Thymus (tissue), 11 donors: Measurements from ENCODE around the gene HDAC6. TPM values are rescaled to one million over a fixed set of nuclear protein-coding genes. Genes with fewer than 3 reads are reported as not detected.

Source experiments
- DNase-seq, 9 donors: peaks; one replicate each; pipeline ENCODE4 v3.0.0-alpha.2; 2013; ENCODE audit warnings: low spot score in 9 of 9, low read depth in 6 of 9, missing footprints in 1 of 9
- H3K27ac ChIP-seq, 2 donors: one replicate each; pipeline ENCODE4 v1.5.1; 2013; ENCODE audit warnings: control low read depth in 1 of 2, low read depth in 1 of 2, low read length in 1 of 2, mild to moderate bottlenecking in 1 of 2, moderate library complexity in 1 of 2
- H3K27me3 ChIP-seq, 2 donors: one replicate each; pipeline ENCODE4 v1.5.1; 2013; ENCODE audit warnings: low read length in 1 of 2; ENCODE audit not compliant: control insufficient read depth in 2 of 2, insufficient read depth in 1 of 2
- H3K36me3 ChIP-seq, 2 donors: one replicate each; pipeline ENCODE4 v1.5.1; 2013; ENCODE audit warnings: low read length in 1 of 2, mild to moderate bottlenecking in 1 of 2, moderate library complexity in 1 of 2; ENCODE audit not compliant: control insufficient read depth in 2 of 2, insufficient read depth in 2 of 2
- H3K4me1 ChIP-seq, 2 donors: one replicate each; pipeline ENCODE4 v1.5.1; 2013; ENCODE audit warnings: low read length in 2 of 2; ENCODE audit not compliant: control insufficient read depth in 2 of 2, insufficient read depth in 2 of 2
- H3K4me3 ChIP-seq, 2 donors: one replicate each; pipeline ENCODE4 v1.5.1; 2013; ENCODE audit warnings: low read length in 2 of 2, control low read depth in 1 of 2, mild to moderate bottlenecking in 1 of 2
- H3K9me3 ChIP-seq, 2 donors: one replicate each; pipeline ENCODE4 v1.5.1; 2013; ENCODE audit warnings: low read length in 1 of 2, mild to moderate bottlenecking in 1 of 2; ENCODE audit not compliant: control insufficient read depth in 2 of 2, insufficient read depth in 1 of 2
- WGBS: extraction: QIAGEN DNeasy Blood & Tissue Kit; methylation state at CpG from one replicate; pipeline ENCODE4 v1.1.7; 2013; 5-methylcytosine and 5-hydroxymethylcytosine counted together
- polyA plus RNA-seq: library from polyadenylated mRNA; stranded (reverse); fragments of 200-250 nt; gene quantifications from one replicate; pipeline ENCODE4 v1.2.3, GENCODE V29; 2013
- total RNA-seq: library from RNA; stranded (reverse); fragments of 120-200 nt; gene quantifications from one replicate; pipeline ENCODE4 v1.2.4, GENCODE V29; 2013
- donor health status: healthy.

The HDAC6 gene
- total and polyA plus RNA-seq, 2 donors, result 46.0 to 109 TPM

- DNase-seq, result no peak
- Histone ChIP-seq H3K4me1 (no peaks in the 10 kb centered on the region), H3K4me3 (no peak overlapping the region), H3K27me3 (no peaks in the 10 kb centered on the region), H3K27ac (no peak overlapping the region), H3K36me3 (no peaks in the 10 kb centered on the region), H3K9me3 (no peaks in the 10 kb centered on the region)
- 94% methylated on average over 8 of the region's 8 CpGs for WGBS
Observed at GRCh38 chrX:48794911-48795515, 6.9 kb upstream of the HDAC6 start.

GRCh38 chrX:48798318-48798717 lies 3.5 kb upstream of the HDAC6 start:
- no peaks in the 10 kb centered on the region for H3K9me3 ChIP-seq
- no peak overlapping the region for H3K27ac ChIP-seq
- 94% methylated on average over 2 of the region's 2 CpGs for WGBS
- no peak overlapping the region for H3K4me3 ChIP-seq
- no peak for DNase-seq
- no peaks in the 10 kb centered on the region for H3K36me3 ChIP-seq
- H3K4me1 ChIP-seq, result peaks cover 3 to 13% of the 10 kb centered on the region in 2 donors
- no peaks in the 10 kb centered on the region for H3K27me3 ChIP-seq

GRCh38 chrX:48800574-48801279 lies 1.1 kb upstream of the HDAC6 start:
- Histone ChIP-seq H3K4me3 (peak overlapping the region; percentile 58 to 72), H3K9me3 (no peaks in the 10 kb centered on the region), H3K36me3 (peaks cover 2 to 9% of the 10 kb centered on the region in 2 donors), H3K4me1 (peaks cover 3 to 13% of the 10 kb centered on the region in 2 donors), H3K27me3 (no peaks in the 10 kb centered on the region), H3K27ac (peak overlapping the region; percentile 90 to 94)
- DNase-seq, result peak in 5 of 9 donors; percentile 2 to 21 (median 2)
- WGBS, result 33% methylated on average over 17 of the region's 17 CpGs

GRCh38 chrX:48802089-48802904 lies 430 bp downstream of the HDAC6 start:
- Histone ChIP-seq H3K27me3 (no peaks in the 10 kb centered on the region), H3K27ac (peak overlapping the region; percentile 84 to 92), H3K36me3 (peaks cover 7 to 9% of the 10 kb centered on the region in 2 donors), H3K4me1 (peaks cover 3 to 13% of the 10 kb centered on the region in 2 donors), H3K4me3 (peak overlapping the region; percentile 68 to 69), H3K9me3 (no peaks in the 10 kb centered on the region)
- DNase-seq, result peak in 8 of 9 donors; percentile 6 to 61 (median 28)
- 7% methylated on average over 40 of the region's 40 CpGs for WGBS

GRCh38 chrX:48802905-48803200 lies 986 bp downstream of the HDAC6 start:
- Histone ChIP-seq H3K36me3 (peaks cover 7 to 10% of the 10 kb centered on the region in 2 donors), H3K27me3 (no peaks in the 10 kb centered on the region), H3K9me3 (no peaks in the 10 kb centered on the region), H3K4me3 (peak overlapping the region; percentile 68 to 69), H3K4me1 (peaks cover 3 to 13% of the 10 kb centered on the region in 2 donors), H3K27ac (no peak overlapping the region)
- DNase-seq, result no peak
- 62% methylated on average over 4 of the region's 4 CpGs for WGBS

GRCh38 chrX:48806081-48806480 lies 4.2 kb downstream of the HDAC6 start:
- WGBS, result 98% methylated on average over 4 of the region's 4 CpGs
- H3K36me3 ChIP-seq, result peaks cover 13 to 14% of the 10 kb centered on the region in 2 donors
- H3K27ac ChIP-seq, result no peak overlapping the region
- H3K4me3 ChIP-seq, result no peak overlapping the region
- no peaks in the 10 kb centered on the region for H3K27me3 ChIP-seq
- DNase-seq, result no peak
- H3K4me1 ChIP-seq, result peaks cover 0 to 7% of the 10 kb centered on the region in 2 donors
- no peaks in the 10 kb centered on the region for H3K9me3 ChIP-seq

- Histone ChIP-seq H3K4me1 (no peaks in the 10 kb centered on the region), H3K36me3 (peaks cover 8 to 30% of the 10 kb centered on the region in 2 donors), H3K27ac (no peak overlapping the region), H3K4me3 (no peak overlapping the region), H3K9me3 (no peaks in the 10 kb centered on the region), H3K27me3 (no peaks in the 10 kb centered on the region)
- DNase-seq, result no peak
- WGBS, result 97% methylated on average over 8 of the region's 8 CpGs
Observed at GRCh38 chrX:48813644-48814043, 11.8 kb downstream of the HDAC6 start.

GRCh38 chrX:48814722-48815121 lies 12.9 kb downstream of the HDAC6 start:
- no peak for DNase-seq
- Histone ChIP-seq H3K4me3 (no peak overlapping the region), H3K9me3 (no peaks in the 10 kb centered on the region), H3K4me1 (no peaks in the 10 kb centered on the region), H3K36me3 (peaks cover 8 to 36% of the 10 kb centered on the region in 2 donors), H3K27ac (no peak overlapping the region), H3K27me3 (no peaks in the 10 kb centered on the region)
- WGBS, result over 99% methylated on average over 8 of the region's 8 CpGs

- Histone ChIP-seq H3K4me3 (no peak overlapping the region), H3K9me3 (no peaks in the 10 kb centered on the region), H3K36me3 (peaks cover 10 to 36% of the 10 kb centered on the region in 2 donors), H3K4me1 (no peaks in the 10 kb centered on the region), H3K27me3 (no peaks in the 10 kb centered on the region), H3K27ac (no peak overlapping the region)
- over 99% methylated on average over 8 of the region's 8 CpGs for WGBS
- DNase-seq, result no peak
Observed at GRCh38 chrX:48815266-48815665, 13.4 kb downstream of the HDAC6 start.
